ENCODE measurements around the gene ABCB11.

- no peak for TF ChIP-seq POLR2A (IDR thresholded peaks at IDR 0.05)
- TF ChIP-seq, protein P1, sequence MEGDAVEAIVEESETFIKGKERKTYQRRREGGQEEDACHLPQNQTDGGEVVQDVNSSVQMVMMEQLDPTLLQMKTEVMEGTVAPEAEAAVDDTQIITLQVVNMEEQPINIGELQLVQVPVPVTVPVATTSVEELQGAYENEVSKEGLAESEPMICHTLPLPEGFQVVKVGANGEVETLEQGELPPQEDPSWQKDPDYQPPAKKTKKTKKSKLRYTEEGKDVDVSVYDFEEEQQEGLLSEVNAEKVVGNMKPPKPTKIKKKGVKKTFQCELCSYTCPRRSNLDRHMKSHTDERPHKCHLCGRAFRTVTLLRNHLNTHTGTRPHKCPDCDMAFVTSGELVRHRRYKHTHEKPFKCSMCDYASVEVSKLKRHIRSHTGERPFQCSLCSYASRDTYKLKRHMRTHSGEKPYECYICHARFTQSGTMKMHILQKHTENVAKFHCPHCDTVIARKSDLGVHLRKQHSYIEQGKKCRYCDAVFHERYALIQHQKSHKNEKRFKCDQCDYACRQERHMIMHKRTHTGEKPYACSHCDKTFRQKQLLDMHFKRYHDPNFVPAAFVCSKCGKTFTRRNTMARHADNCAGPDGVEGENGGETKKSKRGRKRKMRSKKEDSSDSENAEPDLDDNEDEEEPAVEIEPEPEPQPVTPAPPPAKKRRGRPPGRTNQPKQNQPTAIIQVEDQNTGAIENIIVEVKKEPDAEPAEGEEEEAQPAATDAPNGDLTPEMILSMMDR (IDR thresholded peaks at IDR 0.05) = no peak
These were observed 114.8 kb downstream of the ABCB11 start for GRCh38 chr2:168916331-168916675.
